Testis (tissue), 3 donors: ENCODE results near the gene FGF23. TPM values are rescaled to one million over a fixed set of nuclear protein-coding genes. Genes with fewer than 3 reads are reported as not detected.

Source experiments
- DNase-seq: peaks from one replicate; pipeline ENCODE4 v3.0.0-alpha.2; 2019
- H3K27ac ChIP-seq, 2 donors: fragments of 200-600 bp; sonication (generic); one replicate each; pipeline ENCODE4 v1.5.1; 2019
- H3K27me3 ChIP-seq: fragments of 200-600 bp; sonication (generic); one replicate; pipeline ENCODE4 v1.5.1; 2019
- H3K36me3 ChIP-seq: fragments of 200-600 bp; sonication (generic); one replicate; pipeline ENCODE4 v1.5.1; 2017; ENCODE audit warnings: low read depth; ENCODE audit errors: missing control alignments
- H3K4me1 ChIP-seq: fragments of 200-600 bp; sonication (generic); one replicate; pipeline ENCODE4 v1.5.1; 2019
- H3K4me3 ChIP-seq, 2 donors: fragments of 200-600 bp; sonication (generic); one replicate each; pipeline ENCODE4 v1.5.1; 2017 to 2019
- H3K9me3 ChIP-seq: fragments of 200-600 bp; sonication (generic); one replicate; pipeline ENCODE4 v1.5.1; 2017
- POLR2A ChIP-seq: fragments of 450-650 bp; IDR thresholded peaks from one replicate; pipeline ENCODE4 v1.6.1; 2017; ENCODE audit warnings: antibody characterized with exemption, mild to moderate bottlenecking, moderate library complexity
- WGBS, 2 donors: methylation state at CpG; one replicate each; pipeline ENCODE4 v1.1.5; 2018; 5-methylcytosine and 5-hydroxymethylcytosine counted together
- intact Hi-C: fragments of 100-400 bp; cut with DNase I; formaldehyde crosslinking; loops from one replicate; pipeline ENCODE4 v1.15.1; 2023; ENCODE audit warnings: low total_unique reads
- polyA plus RNA-seq: library from polyadenylated mRNA; stranded (reverse); fragments of 350-450 nt; fragmentation: Illumina TruSeq; extraction: RNeasy Lipid Tissue Mini Kit (QIAGEN cat#74804); gene quantifications from one replicate; pipeline ENCODE4 v1.2.3, GENCODE V29; 2014; ENCODE audit warnings: low read depth, low replicate concordance; ENCODE audit not compliant: insufficient read depth
- total RNA-seq, 2 donors: library from RNA; depleted of rRNA; stranded (reverse); fragments of >200 nt; gene quantifications; one replicate each; pipeline ENCODE4 v1.2.3, GENCODE V29; 2016
- TF ChIP-seq, protein P1 (sequence below), 3 experiments: fragments of 450-650 bp in 2 of 3; fragments of 200-600 bp in 1 of 3; sonication (generic) in 1 of 3; IDR thresholded peaks; one replicate each; pipeline ENCODE4 v1.5.1; 2016 to 2019; ENCODE audit warnings: antibody characterized with exemption in 3 of 3, mild to moderate bottlenecking in 2 of 3, moderate library complexity in 1 of 3

Gene FGF23
- total and polyA plus RNA-seq, 3 donors from 2014 or later: 0.12 TPM; not detected in 2

- Histone ChIP-seq H3K4me3 (no peak overlapping the region), H3K27ac (no peak overlapping the region), H3K27me3 (no peaks in the 10 kb centered on the region), H3K36me3 (no peaks in the 10 kb centered on the region), H3K9me3 (no peaks in the 10 kb centered on the region), H3K4me1 (no peaks in the 10 kb centered on the region)
- intact Hi-C loops: no loop called here
- DNase-seq: no peak
- TF ChIP-seq, protein P1, sequence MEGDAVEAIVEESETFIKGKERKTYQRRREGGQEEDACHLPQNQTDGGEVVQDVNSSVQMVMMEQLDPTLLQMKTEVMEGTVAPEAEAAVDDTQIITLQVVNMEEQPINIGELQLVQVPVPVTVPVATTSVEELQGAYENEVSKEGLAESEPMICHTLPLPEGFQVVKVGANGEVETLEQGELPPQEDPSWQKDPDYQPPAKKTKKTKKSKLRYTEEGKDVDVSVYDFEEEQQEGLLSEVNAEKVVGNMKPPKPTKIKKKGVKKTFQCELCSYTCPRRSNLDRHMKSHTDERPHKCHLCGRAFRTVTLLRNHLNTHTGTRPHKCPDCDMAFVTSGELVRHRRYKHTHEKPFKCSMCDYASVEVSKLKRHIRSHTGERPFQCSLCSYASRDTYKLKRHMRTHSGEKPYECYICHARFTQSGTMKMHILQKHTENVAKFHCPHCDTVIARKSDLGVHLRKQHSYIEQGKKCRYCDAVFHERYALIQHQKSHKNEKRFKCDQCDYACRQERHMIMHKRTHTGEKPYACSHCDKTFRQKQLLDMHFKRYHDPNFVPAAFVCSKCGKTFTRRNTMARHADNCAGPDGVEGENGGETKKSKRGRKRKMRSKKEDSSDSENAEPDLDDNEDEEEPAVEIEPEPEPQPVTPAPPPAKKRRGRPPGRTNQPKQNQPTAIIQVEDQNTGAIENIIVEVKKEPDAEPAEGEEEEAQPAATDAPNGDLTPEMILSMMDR (IDR thresholded peaks at IDR 0.05): no peak
- TF ChIP-seq POLR2A: no peak
- WGBS, 2 donors: 89 to 93% methylated on average over 4 of the region's 4 CpGs
Measured at GRCh38 chr12:4369548-4369947, 10.0 kb downstream of the FGF23 start.

DNA sequence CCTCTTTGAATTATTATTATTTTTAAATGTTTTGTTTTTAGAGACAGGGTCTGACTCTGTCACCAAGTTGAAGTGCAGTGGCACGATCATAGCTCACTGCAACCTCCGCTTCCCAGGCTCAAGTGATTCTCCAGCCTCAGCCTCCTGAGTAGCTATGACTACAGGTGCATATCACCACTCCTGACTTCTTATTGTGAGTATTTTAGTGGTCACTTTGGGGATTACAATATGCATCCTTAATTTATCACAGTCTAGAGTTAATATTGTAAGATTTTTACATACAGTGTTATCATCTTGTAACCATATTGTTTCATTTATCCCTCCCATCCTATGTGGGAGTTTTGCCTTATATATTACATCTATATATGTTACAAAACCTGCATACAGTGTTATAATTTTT is 13.4 kb downstream of the FGF23 start:
- H3K4me1 ChIP-seq: no peaks in the 10 kb centered on the region
- DNase-seq: no peak
- no peaks in the 10 kb centered on the region for H3K27me3 ChIP-seq
- WGBS, 2 donors: 88 to 95% methylated on average over 2 of the region's 2 CpGs
- H3K36me3 ChIP-seq: no peaks in the 10 kb centered on the region
- no peak for TF ChIP-seq POLR2A
- TF ChIP-seq, protein P1 (IDR thresholded peaks at IDR 0.05): no peak
- H3K9me3 ChIP-seq: no peaks in the 10 kb centered on the region
- no peak overlapping the region for H3K4me3 ChIP-seq
- H3K27ac ChIP-seq: no peak overlapping the region
- intact Hi-C loops: no loop called here

DNA sequence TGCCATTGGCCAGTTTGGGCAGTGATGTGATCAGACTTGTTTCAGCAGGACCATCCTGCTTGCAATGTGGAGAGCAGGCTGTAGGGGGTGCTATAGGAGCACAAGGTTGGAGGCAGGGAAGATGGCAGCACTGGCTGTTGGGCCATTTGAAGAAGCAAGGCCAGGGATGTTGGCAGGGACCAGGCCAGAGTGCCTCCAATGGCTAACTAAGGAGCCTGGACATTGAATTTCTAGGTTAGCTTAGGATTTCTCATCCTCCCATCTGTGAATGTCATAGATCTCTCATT is 23.5 kb downstream of the FGF23 start:
- peak; percentile 74 for DNase-seq
- TF ChIP-seq, protein P1 (IDR thresholded peaks at IDR 0.05): peak in 2 of 3 experiments; percentile 25 to 39
- TF ChIP-seq POLR2A: no peak
- intact Hi-C loops: no loop called here

GRCh38 chr12:4355156-4356040 is 24.1 kb downstream of the FGF23 start:
- TF ChIP-seq, protein P1 (IDR thresholded peaks at IDR 0.05): no peak
- no peak for TF ChIP-seq POLR2A
- intact Hi-C loops: no loop called here
- H3K4me3 ChIP-seq: no peak overlapping the region
- H3K4me1 ChIP-seq: no peaks in the 10 kb centered on the region
- WGBS, 2 donors: 47% methylated on average over 3 of the region's 3 CpGs
- no peak overlapping the region for H3K27ac ChIP-seq
- DNase-seq: peak; percentile 22
- H3K9me3 ChIP-seq: no peaks in the 10 kb centered on the region
- H3K36me3 ChIP-seq: no peaks in the 10 kb centered on the region
- no peaks in the 10 kb centered on the region for H3K27me3 ChIP-seq

More for the DNA sequence above, 23.5 kb downstream of the FGF23 start:
- Histone ChIP-seq H3K27ac (no peak overlapping the region), H3K9me3 (no peaks in the 10 kb centered on the region), H3K36me3 (no peaks in the 10 kb centered on the region), H3K27me3 (no peaks in the 10 kb centered on the region), H3K4me1 (no peaks in the 10 kb centered on the region), H3K4me3 (no peak overlapping the region)

DNA sequence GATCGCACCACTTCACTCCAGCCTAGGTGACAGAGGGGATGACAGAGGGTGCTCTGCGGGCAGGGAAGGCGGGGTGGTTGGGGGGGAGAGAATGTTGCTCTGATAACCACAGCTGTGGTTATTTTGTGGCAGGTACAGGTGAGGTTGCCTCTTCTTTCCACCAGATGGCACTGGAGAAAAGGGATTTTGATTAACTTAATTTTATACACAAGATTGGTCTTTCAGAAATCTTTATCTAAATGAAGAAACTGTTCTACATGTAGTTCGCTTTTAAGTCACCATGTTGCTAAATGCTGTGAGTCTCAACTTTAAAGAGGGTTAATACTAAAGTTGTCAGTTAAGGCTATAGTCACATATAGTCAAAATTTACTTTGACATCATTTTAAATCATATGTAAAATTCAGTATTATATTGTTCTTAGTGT is 25.7 kb downstream of the FGF23 start:
- Histone ChIP-seq H3K27me3 (no peaks in the 10 kb centered on the region), H3K4me3 (no peak overlapping the region), H3K9me3 (no peaks in the 10 kb centered on the region), H3K27ac (no peak overlapping the region), H3K36me3 (no peaks in the 10 kb centered on the region), H3K4me1 (no peaks in the 10 kb centered on the region)
- intact Hi-C loops: no loop called here
- 50 to 57% methylated on average over 4 of the region's 4 CpGs for WGBS, 2 donors
- no peak for TF ChIP-seq POLR2A
- TF ChIP-seq, protein P1 (IDR thresholded peaks at IDR 0.05): peak in 2 of 3 experiments; percentile 55 to 62
- DNase-seq: no peak
